GM18526 (cell line): ENCODE data around the gene RAB11B.

Experiments
- POLR2A ChIP-seq: IDR thresholded peaks from 3 replicates; pipeline ENCODE4 v1.6.1; 2011; ENCODE audit not compliant: insufficient read length; ENCODE audit errors: extremely low read depth

RAB11B gene

DNA sequence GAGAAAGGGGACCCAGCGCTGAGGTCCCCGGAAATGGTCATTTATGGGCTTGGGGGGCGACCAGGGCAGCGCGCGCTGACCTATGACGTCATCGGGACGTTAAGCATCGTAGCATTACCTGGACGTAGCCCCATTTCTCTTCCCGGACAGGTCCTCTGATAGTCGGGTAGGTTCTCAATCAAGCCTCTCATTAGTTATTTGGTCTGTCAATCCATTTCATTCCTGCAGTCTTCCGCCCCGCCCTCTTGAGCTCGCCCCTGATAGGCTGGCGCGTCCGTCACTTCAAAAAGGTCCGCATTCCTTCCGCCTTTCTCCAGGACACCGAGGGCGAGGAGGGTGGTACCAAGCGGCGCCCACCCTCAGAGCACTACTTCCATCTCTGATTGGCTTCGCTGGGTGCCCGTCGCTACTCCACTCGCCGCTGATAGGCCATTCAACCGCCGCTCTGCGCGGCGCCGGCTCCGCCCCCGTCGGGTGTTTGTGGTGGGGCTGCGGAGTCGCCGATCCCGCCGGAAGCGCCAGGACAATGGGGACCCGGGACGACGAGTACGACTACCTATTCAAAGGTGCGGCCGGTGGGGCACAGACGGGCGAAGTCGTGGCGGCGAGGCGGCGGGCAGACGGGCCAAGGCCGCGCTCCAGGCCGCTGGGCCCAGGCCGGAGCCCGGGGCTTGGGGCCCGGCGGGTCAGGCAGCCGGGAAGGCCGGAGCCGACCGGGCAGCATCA, at the start of gene RAB11B:
RAB11B (plus strand) TSS at position 470 of the 726 bp plus-strand sequence; CDS start at position 527, 57 bp downstream.
- TF ChIP-seq POLR2A = peak; percentile 57

DNA sequence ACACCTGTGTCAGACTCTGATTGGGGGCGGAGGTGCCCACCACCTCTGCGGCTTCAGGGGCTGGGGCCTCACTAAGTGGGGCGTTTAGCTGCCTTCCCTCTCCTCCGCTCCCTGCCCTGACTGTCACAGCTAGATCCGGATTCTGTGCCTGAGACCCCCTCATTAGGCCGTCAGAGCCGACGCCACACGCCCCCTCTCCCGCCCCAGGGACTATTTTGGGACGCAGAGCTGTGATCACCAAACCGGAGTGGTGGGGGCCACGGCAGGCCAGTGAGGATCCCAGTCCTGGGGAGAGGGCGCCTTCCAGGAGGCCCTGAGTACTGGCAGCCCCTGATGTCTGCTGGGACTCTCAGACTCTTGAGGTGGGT, 47.9 kb upstream of the RAB11B start:
- TF ChIP-seq POLR2A = no peak

DNA sequence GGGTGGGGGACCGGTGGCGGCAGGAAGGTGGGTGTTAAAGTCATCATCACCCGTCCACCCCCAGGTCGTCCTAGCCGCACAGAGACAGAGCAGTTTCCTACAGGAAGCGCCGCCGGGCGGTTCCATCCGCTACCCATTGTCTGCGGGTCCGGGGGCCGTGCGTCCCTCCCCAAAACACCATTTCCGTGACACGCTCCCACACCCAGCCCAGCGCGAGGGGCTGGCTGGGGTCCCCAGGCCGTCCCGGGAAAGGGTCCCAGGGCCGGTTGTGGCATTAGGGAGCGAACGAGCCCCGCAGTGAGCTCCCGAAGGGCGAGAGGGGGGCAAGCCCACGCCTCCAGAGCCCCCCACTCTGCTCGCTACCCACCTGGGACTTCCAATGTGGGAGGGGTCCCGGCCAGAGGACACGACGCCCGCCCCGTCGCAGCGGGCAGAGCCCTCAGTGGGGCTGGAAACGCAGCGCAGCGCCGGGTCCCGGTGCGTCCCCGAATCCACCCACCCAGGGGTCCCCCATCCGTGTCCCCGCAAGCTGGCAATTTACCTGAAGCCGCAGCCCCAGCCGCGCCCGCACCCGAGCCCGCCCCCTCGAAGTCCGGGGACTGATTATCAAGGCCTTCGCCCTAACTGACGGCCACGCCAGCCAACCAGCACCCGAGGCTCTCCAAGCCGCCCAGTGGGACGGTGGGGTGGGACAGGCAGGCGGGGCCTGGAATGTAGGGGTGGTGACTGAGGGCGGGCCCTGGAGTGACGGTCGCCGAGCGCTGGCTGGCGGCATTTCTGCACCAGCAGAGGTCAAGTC, 47.3 kb upstream of the RAB11B start, which contains the start of gene KANK3:
KANK3 (minus strand) TSS at position 579 of the 799 bp plus-strand sequence. CDS start 5,434 bp downstream, outside the sequence.
- TF ChIP-seq POLR2A = no peak

DNA sequence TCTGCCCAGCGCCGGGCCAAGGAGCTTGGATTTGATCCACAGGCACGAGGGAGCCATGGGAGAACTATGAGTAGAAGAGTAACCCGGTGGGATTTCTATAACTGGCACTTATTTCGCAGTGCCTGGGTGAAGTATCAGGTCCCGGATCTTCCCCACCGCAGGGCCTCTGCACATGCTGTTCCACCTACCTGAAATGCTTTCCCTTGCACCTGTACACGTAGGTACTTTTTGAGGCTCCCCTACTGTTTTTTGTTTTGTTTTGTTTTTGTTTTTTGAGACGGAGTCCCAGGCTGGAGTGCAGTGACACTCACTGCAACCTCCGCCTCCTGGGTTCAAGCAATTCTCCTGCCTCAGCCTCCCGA, 46.7 kb upstream of the RAB11B start:
- no peak for TF ChIP-seq POLR2A

DNA sequence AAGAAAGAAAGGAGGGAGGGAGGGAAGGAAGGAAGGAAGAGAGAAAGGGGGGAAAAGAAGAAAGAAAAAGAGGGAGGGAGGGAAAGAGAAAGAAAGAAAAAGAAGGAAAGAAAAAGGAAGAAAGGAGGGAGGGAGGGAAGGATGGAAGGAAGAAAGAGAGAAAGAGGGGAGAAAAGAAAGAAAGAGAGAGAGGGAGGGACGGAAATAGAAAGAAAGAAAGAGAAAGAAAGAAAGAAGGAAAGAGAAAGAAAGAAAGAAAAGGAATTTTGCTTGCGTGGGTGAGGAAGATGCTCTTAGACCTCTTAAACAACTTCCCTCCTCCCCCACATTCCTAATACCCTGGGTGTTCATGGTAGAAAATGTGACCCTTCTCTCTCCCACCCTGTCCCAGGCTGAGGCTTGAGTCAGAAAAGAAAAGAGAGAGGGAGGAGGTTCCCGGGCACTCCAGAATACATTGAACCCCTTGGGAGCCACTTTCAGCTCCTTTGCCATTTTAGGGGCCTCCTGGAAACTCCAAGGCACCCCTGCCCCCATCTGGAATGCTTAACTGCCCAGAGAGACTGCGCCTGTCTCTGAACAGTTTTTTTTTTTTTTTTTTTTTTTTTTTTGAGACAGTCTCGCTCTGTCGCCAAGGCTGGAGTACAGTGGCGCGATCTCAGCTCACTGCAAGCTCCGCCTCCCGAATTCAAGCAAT, 37.9 kb upstream of the RAB11B start:
- no peak for TF ChIP-seq POLR2A

DNA sequence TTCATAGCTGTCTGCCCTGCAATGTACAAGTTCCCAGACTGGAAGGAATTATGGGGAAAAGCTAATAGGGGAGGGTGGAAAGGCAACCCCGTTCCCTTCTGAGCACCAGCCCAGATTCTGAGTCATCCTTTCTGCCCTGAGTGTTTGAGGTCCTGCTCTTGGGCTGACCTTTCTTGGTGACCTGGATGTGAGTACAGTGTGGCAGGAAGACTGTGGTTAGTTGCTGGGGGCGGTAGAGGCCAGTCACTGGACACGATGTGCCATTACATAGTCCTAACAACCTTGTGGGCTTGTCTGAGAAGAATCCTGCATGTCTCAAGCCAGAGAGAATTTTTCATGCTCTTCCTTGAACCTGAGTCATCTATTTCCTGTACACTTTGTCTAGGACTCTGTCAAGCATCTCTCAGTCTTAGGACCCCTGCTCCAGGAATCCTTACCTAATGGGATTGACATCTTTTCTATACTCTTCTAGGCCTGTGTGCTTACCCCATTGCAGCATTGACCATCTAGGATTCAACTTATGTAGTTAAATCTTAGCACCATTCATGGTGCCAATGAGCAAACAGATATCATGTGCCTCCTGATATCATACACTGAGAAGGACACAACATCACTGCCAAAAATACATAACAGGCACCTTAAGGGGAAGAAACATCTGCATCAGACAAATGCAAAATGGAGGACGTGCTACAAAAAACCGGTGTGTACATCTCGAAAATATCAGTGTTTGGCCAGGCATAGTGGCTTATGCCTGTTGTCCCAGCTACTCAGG, 34.3 kb upstream of the RAB11B start:
- no peak for TF ChIP-seq POLR2A

DNA sequence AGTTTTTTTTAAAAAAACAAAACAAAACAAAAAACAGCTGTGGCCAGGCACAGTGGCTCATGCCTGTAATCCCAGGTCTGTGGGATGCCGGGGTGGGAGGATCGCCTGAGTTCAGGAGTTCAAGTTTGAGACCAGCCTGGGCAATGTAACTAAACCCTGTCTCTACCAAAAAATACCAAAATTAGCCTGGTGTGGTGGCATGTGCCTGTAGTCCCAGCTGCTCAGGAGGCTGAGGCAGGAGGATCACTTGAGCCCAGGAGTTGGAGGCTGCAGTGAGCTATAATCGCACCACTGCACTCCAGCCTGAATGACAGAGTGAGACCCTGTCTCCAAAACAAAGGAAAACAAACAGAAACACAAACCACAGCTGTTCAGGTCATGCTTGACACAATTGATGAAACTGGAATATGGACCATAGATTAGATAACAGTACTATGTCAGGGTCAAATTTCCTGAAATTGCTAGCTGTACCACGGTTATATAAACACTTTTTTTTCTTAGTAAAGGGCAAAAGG, 33.1 kb upstream of the RAB11B start:
- TF ChIP-seq POLR2A = no peak

DNA sequence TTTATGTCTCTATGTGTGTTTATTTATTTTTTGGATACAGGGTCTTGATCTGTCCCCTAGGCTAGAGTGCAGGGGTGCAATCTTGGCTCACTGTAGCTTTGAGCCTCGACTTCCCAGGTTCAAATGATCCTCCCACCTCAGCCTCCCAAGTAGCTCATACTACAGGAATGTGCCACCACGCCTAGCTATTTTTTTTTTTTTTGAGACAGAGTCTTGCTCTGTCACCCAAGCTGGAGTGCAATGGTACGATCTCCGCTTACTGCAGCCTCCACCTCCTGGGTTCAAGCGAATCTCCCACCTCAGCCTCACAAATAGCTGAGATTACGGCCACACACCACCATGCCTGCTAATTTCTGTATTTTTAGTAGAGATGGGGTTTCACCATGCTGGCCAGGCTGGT, 31.2 kb upstream of the RAB11B start:
- no peak for TF ChIP-seq POLR2A

DNA sequence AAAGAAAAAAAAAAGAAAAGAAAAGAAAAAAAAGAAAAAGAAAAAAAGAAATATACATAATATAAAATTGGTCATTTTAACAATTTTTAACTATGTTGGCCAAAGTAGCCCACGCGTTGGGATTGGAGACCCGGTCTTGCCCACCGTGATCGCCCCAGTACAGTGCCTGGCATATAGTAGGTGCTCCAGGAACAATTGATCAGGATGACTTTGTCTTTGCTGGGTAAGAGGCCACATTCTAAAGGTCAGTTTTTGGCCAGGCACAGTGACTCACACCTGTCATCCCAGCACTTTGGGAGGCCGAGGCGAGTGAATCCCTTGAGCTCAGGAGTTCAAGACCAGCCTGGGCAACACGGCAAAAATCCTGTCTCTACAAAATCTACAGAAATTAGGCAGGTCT, 30.0 kb upstream of the RAB11B start:
- TF ChIP-seq POLR2A = no peak

DNA sequence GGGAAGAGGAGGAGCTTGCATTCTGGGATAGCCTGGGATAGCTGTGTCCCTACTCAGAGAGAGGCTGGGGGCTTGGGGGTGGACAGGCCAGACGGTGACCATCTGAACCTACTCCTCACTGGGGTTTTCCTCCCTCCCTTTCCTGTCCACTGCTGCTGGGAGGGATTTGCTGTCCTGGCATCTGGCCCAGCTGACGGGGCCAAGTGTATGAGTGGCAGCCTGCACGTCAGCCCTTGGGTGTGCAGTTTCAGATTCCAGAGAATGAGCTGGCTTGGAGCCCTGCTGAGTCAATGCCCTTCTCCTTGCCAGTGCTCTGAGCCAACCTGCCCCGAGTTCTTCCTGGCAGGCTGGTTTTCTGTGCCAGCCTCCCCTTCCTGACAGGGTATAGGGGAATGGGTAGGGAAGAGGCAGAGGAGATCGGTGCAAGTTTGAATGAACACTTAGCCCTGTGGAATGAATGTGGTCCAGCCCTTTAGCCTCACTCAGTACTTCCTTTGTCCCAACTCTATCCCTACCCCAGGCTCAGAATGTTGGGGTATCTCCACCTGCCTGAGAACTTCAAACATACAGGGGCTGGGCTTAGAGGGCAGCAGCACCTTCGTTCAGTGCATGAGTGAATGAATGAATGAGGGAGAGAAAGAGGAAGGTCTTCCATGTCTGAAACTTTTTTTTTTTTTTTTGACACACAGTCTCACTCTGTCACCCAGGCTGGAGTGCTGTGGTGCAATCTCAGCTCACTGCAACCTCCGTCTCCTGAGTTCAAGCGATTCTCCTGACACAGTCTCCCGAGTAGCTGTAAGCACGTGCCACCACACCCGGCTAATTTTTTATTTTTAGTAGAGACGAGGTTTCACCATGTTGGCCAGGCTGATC, 28.0 kb upstream of the RAB11B start:
- TF ChIP-seq POLR2A = no peak

DNA sequence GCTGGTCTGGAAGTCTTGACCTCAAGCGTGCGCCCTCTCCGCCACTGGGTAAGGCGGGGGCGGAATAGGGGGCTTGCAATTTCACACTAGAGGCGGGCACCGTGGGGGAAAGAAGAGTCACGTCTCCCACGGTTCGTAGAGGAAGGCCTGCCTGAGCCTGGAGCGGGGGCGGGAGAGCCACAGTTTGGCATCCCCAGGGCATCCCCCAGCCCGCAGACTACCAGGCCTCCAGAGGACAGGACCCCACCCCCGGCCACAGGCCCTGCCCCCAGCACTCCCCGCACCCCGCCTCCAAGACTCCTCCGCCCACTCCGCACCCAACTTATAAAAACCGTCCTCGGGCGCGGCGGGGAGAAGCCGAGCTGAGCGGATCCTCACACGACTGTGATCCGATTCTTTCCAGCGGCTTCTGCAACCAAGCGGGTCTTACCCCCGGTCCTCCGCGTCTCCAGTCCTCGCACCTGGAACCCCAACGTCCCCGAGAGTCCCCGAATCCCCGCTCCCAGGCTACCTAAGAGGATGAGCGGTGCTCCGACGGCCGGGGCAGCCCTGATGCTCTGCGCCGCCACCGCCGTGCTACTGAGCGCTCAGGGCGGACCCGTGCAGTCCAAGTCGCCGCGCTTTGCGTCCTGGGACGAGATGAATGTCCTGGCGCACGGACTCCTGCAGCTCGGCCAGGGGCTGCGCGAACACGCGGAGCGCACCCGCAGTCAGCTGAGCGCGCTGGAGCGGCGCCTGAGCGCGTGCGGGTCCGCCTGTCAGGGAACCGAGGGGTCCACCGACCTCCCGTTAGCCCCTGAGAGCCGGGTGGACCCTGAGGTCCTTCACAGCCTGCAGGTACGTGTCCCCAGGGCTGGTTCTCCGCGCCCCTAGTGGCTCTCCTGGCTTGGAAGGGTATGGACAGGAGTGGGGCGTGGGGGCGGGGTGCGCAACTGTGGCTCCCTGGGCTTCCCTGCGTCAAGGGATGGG, 26.1 kb upstream of the RAB11B start, which contains the start of gene ANGPTL4:
ANGPTL4 (plus strand) TSS at position 353 of the 969 bp plus-strand sequence; CDS start at position 520, 167 bp downstream.
- TF ChIP-seq POLR2A = no peak

DNA sequence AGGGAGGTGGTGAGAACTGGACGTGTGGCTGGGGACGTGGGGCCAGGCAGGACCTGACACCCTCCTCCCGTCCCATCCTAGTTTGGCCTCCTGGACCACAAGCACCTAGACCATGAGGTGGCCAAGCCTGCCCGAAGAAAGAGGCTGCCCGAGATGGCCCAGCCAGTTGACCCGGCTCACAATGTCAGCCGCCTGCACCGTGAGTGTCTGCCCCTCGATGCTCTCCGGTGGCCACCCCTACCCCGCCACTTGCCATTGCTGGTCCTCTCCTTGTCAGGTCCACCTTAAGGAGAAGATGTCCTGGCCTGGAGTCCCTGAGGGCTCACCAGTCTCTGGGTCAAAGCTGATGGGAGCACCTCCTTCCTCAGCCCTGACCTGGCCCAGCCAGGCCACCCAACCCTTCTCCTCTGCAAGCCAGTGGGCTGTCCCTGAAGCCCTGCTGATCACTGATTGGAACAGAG, 24.0 kb upstream of the RAB11B start:
- TF ChIP-seq POLR2A = no peak

DNA sequence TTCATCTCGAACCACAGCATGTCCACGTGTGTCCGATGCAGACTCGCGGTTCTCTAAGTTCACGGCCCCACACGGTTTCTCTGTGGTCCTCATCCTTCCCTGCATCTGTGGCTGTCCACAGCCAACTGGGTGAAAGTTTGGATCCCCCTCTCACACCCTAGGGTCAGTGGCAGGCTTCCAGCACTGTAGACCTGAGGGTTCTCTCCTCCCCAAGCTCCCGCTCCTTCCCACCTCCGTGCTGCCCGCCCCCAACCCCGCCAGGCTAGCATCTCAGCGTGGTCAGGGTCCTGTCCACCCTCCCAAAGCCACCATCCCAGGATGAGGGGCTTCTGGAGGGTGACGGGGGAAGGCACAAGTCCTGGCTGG, 23.2 kb upstream of the RAB11B start:
- TF ChIP-seq POLR2A = no peak
